SK-N-MC (cell line): ENCODE data around the gene RREB1.

Source experiments
- DNase-seq: peaks from one replicate; pipeline ENCODE4 v3.0.0-alpha.2; 2011; ENCODE audit warnings: low read depth, low spot score
- H3K27ac ChIP-seq: fragments of 200-600 bp; sonication (generic); 2 replicates; pipeline ENCODE4 v1.5.1; 2016; ENCODE audit warnings: mixed run types
- H3K36me3 ChIP-seq: fragments of 200-600 bp; sonication (generic); 2 replicates; pipeline ENCODE4 v1.6.1; 2017; ENCODE audit warnings: antibody characterized with exemption, low read length, mixed read lengths; ENCODE audit not compliant: insufficient read depth
- H3K4me3 ChIP-seq: fragments of 200-600 bp; sonication (generic); 2 replicates; pipeline ENCODE4 v1.5.1; 2016
- H3K9ac ChIP-seq: fragments of 200-600 bp; sonication (generic); 2 replicates; pipeline ENCODE4 v1.8.0; 2017; ENCODE audit warnings: mixed run types, mixed read lengths; ENCODE audit not compliant: insufficient read length
- H3K9me3 ChIP-seq: fragments of 200-600 bp; sonication (generic); 2 replicates; pipeline ENCODE4 v1.6.1; 2017; ENCODE audit warnings: low read depth, mild to moderate bottlenecking, antibody characterized with exemption, low read length, moderate library complexity, mixed read lengths
- EZH2 ChIP-seq: fragments of 200-600 bp; sonication (generic); IDR thresholded peaks from one replicate; pipeline ENCODE4 v1.6.1; 2017; ENCODE audit warnings: antibody characterized with exemption
- FOXP2 ChIP-seq: optimal IDR thresholded peaks from 2 replicates; pipeline ENCODE3; 2011; ENCODE audit warnings: mild to moderate bottlenecking, moderate library complexity; ENCODE audit not compliant: insufficient read depth; ENCODE audit errors: extremely low read length, control extremely low read depth
- POLR2AphosphoS5 ChIP-seq: IDR thresholded peaks from 2 replicates; pipeline ENCODE4 v1.6.1; 2012; ENCODE audit warnings: mild to moderate bottlenecking, low read depth, low read length, borderline replicate concordance

The RREB1 gene

DNA sequence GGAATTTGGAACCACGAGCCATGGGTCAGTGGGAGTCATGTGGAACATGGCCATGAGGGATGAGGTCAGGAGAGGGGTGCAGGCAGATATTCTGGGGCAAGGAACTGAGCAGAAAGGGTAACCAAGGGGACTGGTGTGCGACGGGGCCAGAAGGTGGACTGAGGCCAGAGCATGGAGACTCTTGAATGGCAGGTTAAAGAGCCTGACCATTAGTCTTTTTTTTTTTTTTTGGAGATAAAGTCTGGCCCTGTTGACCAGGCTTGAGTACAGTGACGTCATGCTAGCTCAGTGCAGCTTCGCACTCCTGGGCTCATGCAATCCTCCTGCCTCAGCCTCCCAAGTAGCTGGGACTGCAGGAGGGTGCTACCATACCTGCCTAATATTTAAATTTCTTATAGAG is 64.0 kb downstream of the RREB1 start:
- H3K9ac ChIP-seq: no peak overlapping the region
- no peak overlapping the region for H3K4me3 ChIP-seq
- H3K27ac ChIP-seq: no peak overlapping the region
- DNase-seq: no peak
- H3K9me3 ChIP-seq: no peaks in the 10 kb centered on the region
- TF ChIP-seq FOXP2: no peak
- no peak for TF ChIP-seq EZH2
- TF ChIP-seq POLR2AphosphoS5: no peak
- H3K36me3 ChIP-seq: peaks cover 7% of the 10 kb centered on the region

DNA sequence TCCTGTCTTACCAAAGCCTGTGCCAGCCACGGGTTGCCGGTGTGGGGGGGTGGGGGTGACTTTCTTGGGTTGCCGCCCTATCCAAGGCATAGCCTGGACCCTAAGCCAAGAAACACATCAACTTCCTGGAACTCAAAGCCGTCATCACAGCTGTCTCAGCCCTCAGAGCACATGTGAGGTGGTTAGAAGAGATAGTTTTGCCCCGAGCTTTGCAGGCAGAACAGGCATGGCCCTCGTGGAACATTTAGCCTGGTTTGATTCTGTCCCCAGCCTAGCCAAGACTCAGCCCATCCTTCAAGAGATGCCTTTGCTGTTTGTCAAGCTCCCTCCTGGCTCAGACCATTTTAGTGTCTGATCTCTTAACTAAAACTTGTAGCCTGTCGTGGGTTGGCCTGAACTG is 64.9 kb downstream of the RREB1 start:
- Histone ChIP-seq H3K9me3 (no peaks in the 10 kb centered on the region), H3K9ac (no peak overlapping the region), H3K36me3 (peaks cover 12% of the 10 kb centered on the region), H3K4me3 (no peak overlapping the region), H3K27ac (no peak overlapping the region)
- TF ChIP-seq FOXP2 (no peak), EZH2 (no peak), POLR2AphosphoS5 (no peak)
- DNase-seq: no peak

DNA sequence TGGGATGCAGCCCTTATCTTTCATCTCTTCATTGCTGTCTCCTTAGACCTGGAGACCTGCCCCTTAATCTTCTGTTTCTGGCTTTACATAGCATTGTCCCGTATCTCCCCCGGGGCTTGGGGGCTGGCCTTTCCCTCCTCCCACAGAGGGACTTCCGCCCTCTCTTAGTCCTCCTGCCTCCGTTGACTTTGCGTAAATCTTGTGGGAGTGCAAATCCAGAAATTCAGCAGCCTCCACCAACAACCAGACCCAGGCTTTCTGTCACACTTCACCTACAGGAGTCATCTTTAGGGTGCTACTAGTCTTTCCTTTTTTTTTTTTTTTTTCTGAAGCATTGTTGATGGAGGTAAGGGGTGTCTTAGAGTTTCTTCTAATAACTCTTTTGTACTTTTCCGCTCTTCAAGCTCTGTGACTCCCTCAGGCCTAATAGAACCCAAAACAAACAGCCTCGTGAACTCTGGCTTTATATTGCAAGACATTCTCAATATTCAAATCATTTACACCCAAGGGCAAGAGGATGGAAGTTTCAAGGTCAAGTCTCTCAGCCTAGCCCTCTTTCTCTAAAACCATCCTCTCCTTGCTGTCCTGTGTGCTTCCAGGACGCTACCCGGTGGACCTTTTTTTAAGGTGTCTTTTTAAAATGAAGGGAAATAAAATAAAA is 66.2 kb downstream of the RREB1 start:
- Histone ChIP-seq H3K27ac (peak overlapping the region; percentile 57), H3K9ac (peak overlapping the region; percentile 19)
- DNase-seq: no peak

DNA sequence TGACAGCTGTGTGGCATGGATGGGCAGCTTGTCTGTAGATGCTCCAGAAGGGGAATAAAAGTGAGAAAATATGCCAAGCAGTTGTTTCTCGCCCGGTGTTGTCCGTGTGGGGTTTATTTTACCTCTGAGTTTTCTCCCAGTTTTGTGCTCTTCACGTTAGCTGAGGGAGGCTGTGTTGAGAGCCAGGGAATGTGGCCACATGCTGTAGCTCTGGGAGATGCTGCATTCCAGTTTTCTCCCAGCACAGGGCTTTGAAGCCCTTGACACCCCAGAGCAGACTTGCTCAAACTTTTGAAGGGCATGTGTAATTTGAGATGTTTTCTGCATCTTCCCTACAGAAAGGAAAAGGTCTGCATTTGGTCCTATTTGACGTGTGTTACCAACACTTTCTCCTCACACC is 67.7 kb downstream of the RREB1 start:
- H3K9me3 ChIP-seq: no peaks in the 10 kb centered on the region
- H3K9ac ChIP-seq: no peak overlapping the region
- DNase-seq: no peak
- TF ChIP-seq POLR2AphosphoS5 (no peak), EZH2 (no peak), FOXP2 (no peak)
- no peak overlapping the region for H3K4me3 ChIP-seq
- H3K36me3 ChIP-seq: peaks cover 35% of the 10 kb centered on the region
- 0 out of 2 replicates have a peak overlapping the region, but pooled peaks have one; percentile 64 for H3K27ac ChIP-seq

More for the DNA sequence above, 66.2 kb downstream of the RREB1 start:
- Histone ChIP-seq H3K9me3 (no peaks in the 10 kb centered on the region), H3K4me3 (no peak overlapping the region), H3K36me3 (peaks cover 20% of the 10 kb centered on the region)
- no peak for TF ChIP-seq EZH2
- no peak for TF ChIP-seq POLR2AphosphoS5
- TF ChIP-seq FOXP2: no peak

DNA sequence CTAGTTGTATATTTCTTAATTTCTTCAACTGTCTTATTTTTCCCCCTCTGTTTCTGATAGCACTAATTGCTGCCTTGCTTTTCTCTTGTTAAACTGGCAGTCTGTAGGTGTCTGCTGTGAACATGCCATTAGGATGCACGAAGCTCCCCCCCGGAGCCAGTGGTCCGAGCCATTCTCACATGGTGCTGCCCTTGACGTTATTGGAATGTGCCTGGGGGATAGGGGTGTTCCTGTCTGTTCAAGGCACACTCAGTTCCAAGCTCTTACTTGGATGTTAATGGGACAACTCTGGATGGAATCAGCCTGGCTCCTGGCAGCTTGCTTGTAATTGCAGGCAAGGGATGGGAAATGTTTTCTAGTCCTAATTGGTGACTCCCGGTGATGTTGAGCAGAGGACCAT is 68.4 kb downstream of the RREB1 start:
- Histone ChIP-seq H3K9me3 (no peaks in the 10 kb centered on the region), H3K4me3 (no peak overlapping the region), H3K9ac (no peak overlapping the region), H3K27ac (no peak overlapping the region), H3K36me3 (peaks cover 43% of the 10 kb centered on the region)
- DNase-seq: no peak
- TF ChIP-seq POLR2AphosphoS5 (no peak), EZH2 (no peak), FOXP2 (no peak)

DNA sequence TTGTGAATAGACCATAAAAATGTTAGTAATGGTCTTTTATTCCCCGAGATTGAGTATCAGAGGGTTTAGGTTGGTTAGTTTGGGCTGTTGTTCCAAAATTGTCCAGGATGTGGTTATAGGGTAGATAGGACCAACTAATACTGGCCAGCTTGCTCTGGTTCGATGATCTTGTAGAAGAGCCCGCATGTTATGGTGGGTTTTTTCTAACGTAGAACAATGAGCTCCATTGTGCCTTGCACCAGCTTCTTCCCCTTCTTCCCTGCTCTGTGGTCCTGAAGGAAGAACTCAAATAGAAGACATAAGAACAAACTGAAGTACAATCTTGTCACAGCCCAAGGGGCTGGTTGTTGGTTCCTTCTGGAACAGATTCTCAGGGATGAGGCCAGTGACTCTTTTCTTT is 70.5 kb downstream of the RREB1 start:
- Histone ChIP-seq H3K4me3 (no peak overlapping the region), H3K9me3 (no peaks in the 10 kb centered on the region), H3K27ac (no peak overlapping the region), H3K36me3 (peaks cover 63% of the 10 kb centered on the region), H3K9ac (no peak overlapping the region)
- no peak for TF ChIP-seq EZH2
- no peak for TF ChIP-seq POLR2AphosphoS5
- no peak for TF ChIP-seq FOXP2
- DNase-seq: no peak

DNA sequence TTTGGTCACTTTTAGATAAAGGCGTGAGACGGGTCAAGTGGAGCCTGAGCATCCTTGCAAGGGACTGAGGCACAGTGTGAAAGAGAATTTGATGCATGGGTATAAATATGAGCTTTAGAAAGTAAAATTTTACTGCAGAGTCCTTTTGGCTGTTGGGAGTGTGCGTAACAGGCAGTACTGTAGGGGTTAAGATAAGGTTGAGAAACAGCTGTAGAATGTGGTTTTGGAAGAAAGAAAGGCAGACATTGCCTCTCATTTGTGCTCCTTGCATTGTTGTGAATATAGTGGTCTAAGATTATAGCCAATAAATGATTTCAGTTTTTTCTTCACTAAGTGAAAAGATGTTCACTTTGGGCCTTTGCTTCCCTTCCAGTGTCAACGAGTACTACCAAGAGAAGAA is 73.0 kb downstream of the RREB1 start:
- no peaks in the 10 kb centered on the region for H3K9me3 ChIP-seq
- H3K4me3 ChIP-seq: no peak overlapping the region
- no peak overlapping the region for H3K9ac ChIP-seq
- peaks cover 86% of the 10 kb centered on the region for H3K36me3 ChIP-seq
- H3K27ac ChIP-seq: no peak overlapping the region
- DNase-seq: no peak
- TF ChIP-seq FOXP2 (no peak), POLR2AphosphoS5 (no peak), EZH2 (no peak)

DNA sequence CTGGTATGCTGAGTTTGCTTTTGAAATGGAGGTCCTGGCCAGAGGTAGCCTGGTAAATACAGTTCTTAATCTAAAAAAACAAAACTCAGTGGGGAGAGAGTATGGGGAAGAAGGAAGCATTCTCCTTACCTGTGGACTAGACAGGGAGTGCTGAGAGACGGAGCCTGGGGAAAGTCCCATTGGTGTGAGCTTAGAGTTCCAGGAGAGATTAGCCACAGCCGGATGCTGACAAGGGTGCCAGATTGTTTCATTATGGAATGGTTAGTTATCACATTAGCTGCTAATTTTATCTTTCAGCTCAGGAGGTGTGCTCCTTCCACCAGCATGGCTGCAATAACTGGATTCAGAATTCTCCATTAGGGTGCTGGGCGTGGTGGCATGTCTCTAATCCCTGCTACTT is 75.9 kb downstream of the RREB1 start:
- no peak overlapping the region for H3K4me3 ChIP-seq
- H3K9me3 ChIP-seq: no peaks in the 10 kb centered on the region
- no peak for DNase-seq
- no peak overlapping the region for H3K9ac ChIP-seq
- H3K36me3 ChIP-seq: peaks cover 92% of the 10 kb centered on the region
- no peak overlapping the region for H3K27ac ChIP-seq
- TF ChIP-seq FOXP2 (no peak), POLR2AphosphoS5 (no peak), EZH2 (no peak)

DNA sequence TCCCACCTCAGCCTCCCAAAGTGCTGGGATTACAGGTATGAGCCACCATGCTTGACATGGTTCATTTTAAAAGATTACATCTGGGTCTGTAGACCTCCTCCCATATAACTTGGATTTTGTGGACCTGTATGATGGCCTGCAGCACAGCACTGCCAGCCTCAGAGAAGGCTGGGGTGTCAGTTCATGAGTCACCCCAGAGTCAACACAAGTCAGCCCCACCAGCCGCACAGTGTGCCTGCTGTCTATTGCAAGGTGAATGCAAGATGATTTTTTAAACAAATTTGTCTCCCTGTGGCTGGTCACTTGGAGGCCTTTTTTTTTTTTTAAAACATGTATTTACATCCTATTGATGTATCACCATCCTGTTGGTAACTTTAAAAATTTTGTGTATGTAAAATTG is 76.7 kb downstream of the RREB1 start:
- no peak for DNase-seq
- TF ChIP-seq POLR2AphosphoS5: no peak
- no peak for TF ChIP-seq FOXP2
- no peak for TF ChIP-seq EZH2
- no peaks in the 10 kb centered on the region for H3K9me3 ChIP-seq
- no peak overlapping the region for H3K9ac ChIP-seq
- no peak overlapping the region for H3K4me3 ChIP-seq
- no peak overlapping the region for H3K27ac ChIP-seq
- H3K36me3 ChIP-seq: peaks cover 93% of the 10 kb centered on the region
